Posterior vena cava (tissue), 2 donors: ENCODE results near the gene ARID3B. TPM values are rescaled to one million over a fixed set of nuclear protein-coding genes. Genes with fewer than 3 reads are reported as not detected.
A peak's percentile ranks its signal among the peaks of the same experiment; 100 is the strongest.

ENCODE experiments used
- DNase-seq: peaks from one replicate; pipeline ENCODE4 v3.0.0-alpha.2; 2020; ENCODE audit warnings: low spot score
- intact Hi-C, 2 donors: fragments of 100-400 bp; cut with DNase I; formaldehyde crosslinking; loops; one replicate each; pipeline versions ENCODE4 v1.14.1 to v1.14.2; 2022 to 2023
- total RNA-seq, 2 donors: library from RNA; stranded (reverse); fragmentation: NEBNext Ultra II Directional; extraction: Animal tissue kit (Norgen Biotek cat#: 25700); gene quantifications; one replicate each; pipeline ENCODE4 v1.2.1, GENCODE V29; 2021
- donor health status: DM: yes; HTN: yes; CAD: no.
- donor health status: DM: yes; HTN: yes; CAD: no.

The ARID3B gene
- total RNA-seq, 2 donors from 2014 or later, result 4.2 to 4.9 TPM

DNA sequence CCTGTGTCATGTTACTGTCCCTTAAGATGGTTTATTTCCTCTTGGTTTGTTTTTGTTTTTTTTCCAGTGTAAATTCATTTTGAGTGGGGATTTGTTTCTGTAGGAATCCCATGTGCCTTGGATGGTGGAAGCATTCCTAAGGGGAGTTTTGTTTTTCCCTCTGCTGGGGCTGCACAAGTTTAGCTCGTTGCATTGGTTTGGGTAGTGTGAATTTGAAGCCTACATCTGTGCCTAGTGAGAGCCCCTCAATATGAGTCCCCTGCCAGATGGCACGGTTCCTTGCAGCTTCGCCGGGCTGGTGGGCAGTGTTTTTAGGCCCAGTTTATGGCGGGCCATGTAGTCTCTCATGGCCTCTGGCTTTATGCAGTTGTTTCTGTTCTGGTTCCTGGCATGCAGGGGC is 17.7 kb downstream of the ARID3B start:
- no peak for DNase-seq

GRCh38 chr15:74563442-74563841 is 22.4 kb downstream of the ARID3B start:
- intact Hi-C loops, result loop anchor here in 1 of 2 donors (10.0 kb wide), 1 partner anchor 999 kb away; no protein-coding TSS in a partner anchor
- DNase-seq, result no peak

More for the DNA sequence above, 17.7 kb downstream of the ARID3B start:
- intact Hi-C loops, result no loop called here

- no peak for DNase-seq
- intact Hi-C loops, result loop anchor here in 1 of 2 donors (10.0 kb wide), 1 partner anchor 999 kb away; no protein-coding TSS in a partner anchor
Measured at GRCh38 chr15:74564182-74564581, 23.2 kb downstream of the ARID3B start.

GRCh38 chr15:74565381-74566085 is 24.5 kb downstream of the ARID3B start:
- DNase-seq, result no peak
- intact Hi-C loops, result loop anchor here in 1 of 2 donors (10.0 kb wide), 1 partner anchor 1001 kb away; no protein-coding TSS in a partner anchor

- no peak for DNase-seq
- intact Hi-C loops, result loop anchor here in 1 of 2 donors (10.0 kb wide), 1 partner anchor 1004 kb away; no protein-coding TSS in a partner anchor
Measured at GRCh38 chr15:74568594-74568993, 27.6 kb downstream of the ARID3B start.

- peak; percentile 16 for DNase-seq
- intact Hi-C loops, result loop anchor here in 1 of 2 donors (10.0 kb wide), 1 partner anchor 1005 kb away; no protein-coding TSS in a partner anchor
Measured at GRCh38 chr15:74569731-74570070, 28.7 kb downstream of the ARID3B start.

- intact Hi-C loops, result no loop called here
- DNase-seq, result peak; percentile 50
Measured at GRCh38 chr15:74571191-74571590, 30.2 kb downstream of the ARID3B start.

GRCh38 chr15:74573987-74574386 is 33.0 kb downstream of the ARID3B start:
- DNase-seq, result peak; percentile 26
- intact Hi-C loops, result no loop called here

GRCh38 chr15:74578496-74578994 is 37.5 kb downstream of the ARID3B start:
- intact Hi-C loops, result no loop called here
- no peak for DNase-seq

DNA sequence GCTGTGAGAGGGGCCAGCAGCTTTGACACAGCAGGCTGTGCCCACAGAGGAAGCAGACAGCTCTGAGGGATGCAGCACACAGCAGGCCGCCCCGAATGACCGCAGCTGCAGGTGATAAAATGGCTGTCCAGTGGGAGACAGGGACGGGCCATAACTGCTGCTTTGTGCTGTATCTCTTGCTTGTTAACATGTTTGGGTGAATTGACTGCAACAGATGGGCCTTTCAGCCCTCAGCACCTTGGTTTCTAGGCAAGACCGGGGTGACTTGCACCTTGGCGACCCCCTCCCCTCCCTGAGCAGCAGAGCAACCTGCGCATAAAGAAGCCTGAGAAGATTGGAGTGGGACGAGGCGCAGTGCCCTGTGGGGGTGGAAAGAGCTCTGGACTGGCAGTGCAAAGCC is 38.0 kb downstream of the ARID3B start:
- DNase-seq, result peak; percentile 52

DNA sequence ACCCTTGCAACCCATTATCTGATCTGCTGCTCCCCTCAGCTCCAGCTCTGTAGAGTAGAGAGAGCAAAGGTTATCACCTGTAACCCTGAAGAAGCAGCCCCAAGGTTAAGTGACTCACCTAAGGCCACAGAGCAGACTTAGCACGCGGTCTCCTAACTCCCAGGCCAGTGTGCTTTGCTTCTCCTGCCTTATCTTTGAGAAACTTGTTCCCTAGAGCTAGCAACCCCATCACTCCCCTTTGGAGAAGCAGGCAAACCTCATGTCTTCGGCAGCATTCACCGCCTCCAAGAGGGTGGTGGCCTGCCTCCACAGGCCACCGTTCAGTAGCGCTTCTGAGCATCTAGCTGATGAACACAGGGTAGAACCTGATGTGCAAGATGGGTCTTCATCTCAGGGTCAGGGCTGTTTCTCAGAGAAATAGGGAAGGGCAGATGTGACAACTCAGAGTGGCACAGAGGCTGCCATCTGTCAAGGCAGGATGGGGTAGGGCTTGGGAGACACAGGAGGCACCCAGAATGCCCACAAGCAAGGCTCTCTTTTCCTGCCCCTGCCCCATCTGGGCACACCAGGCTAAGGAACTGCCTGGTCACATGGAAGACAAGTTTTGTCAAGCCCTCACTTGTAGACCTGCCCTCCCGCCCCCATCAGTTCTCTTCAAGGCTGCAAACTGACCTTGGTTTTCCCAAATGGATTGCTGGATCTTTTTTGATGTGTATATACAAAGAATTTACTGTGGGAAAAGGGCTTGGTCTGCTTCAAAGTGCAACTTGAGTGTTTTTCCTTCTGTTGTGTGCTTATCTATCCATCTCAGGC is 39.7 kb downstream of the ARID3B start:
- intact Hi-C loops, result no loop called here
- peak; percentile 25 for DNase-seq

More for the DNA sequence above, 38.0 kb downstream of the ARID3B start:
- intact Hi-C loops, result no loop called here

GRCh38 chr15:74584204-74584603 is 43.2 kb downstream of the ARID3B start:
- intact Hi-C loops, result no loop called here
- DNase-seq, result peak; percentile 19

GRCh38 chr15:74584779-74585178 is 43.8 kb downstream of the ARID3B start:
- intact Hi-C loops, result no loop called here
- DNase-seq, result peak; percentile 26

DNA sequence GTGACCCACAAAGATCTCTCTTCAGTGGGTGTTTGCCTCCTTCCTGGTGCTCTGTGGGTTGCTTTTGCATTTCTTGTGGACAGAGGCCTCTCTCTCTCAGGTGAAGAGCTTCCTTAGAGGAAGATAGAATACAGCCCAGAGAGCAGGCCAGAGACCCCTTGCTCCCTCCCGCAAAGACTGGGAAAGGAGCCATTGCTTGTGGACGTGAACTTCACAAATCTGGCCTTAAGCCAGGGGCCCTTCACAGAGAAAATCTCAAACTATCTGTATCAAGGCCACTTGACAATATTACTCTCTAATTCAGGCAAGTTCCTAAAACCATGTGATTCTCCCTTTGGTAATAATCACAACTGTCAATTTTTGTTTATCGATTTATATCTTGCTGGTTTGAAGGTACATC is 44.2 kb downstream of the ARID3B start:
- no peak for DNase-seq
- intact Hi-C loops, result no loop called here

DNA sequence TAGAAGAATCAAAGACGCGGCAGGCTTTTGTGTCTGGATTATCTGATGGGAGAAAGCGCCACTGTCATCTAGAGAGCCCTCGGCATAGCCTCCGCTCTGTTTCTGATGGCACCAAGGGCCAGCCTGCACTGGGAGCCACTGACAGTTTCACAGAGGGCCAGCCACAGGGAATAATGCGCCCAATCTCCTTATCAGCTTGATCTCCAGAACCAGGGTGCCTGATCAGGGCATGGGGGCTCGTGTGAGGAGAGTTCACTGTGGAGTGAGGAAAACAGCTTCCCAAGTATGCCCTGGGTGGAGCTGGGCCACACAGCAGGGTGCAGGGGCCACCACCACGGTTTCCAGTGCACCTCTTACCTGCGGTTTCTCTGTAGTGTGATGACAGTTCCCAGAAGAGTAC is 44.8 kb downstream of the ARID3B start:
- intact Hi-C loops, result loop anchor here in 1 of 2 donors (2.0 kb wide), 1 partner anchor 63 kb away; no protein-coding TSS in a partner anchor
- DNase-seq, result peak; percentile 34

DNA sequence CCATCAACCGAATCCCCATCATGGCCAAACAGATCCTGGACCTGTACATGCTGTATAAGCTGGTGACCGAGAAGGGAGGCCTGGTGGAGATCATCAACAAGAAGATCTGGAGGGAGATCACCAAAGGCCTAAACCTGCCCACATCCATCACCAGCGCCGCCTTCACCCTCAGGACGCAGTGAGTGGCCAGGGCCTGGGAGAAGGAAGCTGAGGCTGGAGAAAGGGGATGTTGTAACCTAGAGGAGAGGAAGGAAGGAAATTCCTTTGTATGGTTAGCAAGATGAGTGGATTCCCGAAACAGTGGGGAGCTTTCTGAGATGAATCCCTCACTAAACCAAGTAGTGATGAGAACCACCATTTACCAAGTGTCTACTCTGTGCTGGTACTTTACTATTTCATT is 48.8 kb downstream of the ARID3B start:
- intact Hi-C loops, result no loop called here
- peak; percentile 72 for DNase-seq

GRCh38 chr15:74592222-74592621 is 51.2 kb downstream of the ARID3B start:
- intact Hi-C loops, result no loop called here
- peak; percentile 4 for DNase-seq

GRCh38 chr15:74593122-74593521 is 52.1 kb downstream of the ARID3B start:
- no peak for DNase-seq

DNA sequence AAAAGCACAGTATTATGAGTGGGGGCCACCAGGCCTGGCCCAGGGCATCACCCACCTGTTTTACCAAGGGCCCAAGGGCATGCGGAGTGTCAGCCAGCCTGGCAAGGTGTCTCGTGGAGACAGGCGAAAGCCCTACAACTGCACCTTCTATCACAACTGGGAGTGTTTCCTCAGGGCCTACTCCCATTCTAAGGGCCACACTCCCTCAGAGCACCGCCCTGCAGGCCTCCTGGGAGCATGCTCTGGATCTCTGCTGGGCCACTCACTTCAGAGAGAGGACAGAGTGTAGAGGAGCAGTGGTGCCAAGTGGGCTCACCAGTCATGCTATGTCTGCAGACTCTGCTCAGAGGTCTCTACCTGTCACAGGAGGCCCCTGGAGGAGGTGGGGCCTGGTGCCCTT is 53.4 kb downstream of the ARID3B start:
- DNase-seq, result no peak
- intact Hi-C loops, result no loop called here

More at GRCh38 chr15:74593122-74593521, 52.1 kb downstream of the ARID3B start:
- intact Hi-C loops, result no loop called here

DNA sequence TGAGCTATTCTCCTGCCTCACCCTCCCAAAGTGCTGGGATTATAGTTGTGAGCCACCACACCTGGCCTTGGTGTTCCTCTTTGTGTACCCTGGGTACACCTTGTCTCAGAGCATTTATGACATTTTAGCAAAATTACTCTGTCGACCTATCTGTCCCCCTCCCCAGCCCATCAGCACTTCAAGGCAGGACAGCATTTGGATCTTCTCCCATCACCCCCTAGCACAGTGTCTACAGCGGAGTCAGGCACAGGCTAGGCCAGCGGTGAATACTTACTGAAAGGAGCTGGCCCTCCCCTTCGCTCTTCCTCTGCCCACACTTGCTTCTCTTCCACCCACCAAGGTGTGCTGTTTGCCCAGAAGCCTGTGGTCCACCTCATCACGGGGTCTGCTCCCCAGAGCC is 54.3 kb downstream of the ARID3B start:
- DNase-seq, result no peak
- intact Hi-C loops, result no loop called here
